ENCODE measurements around the gene ITGA6.
"Not testable (repeated sequence)": the region's sequence is repeated elsewhere in the genome, so short reads cannot be mapped to it uniquely, and the experiment has no call there.

The ITGA6 gene

GRCh38 chr2:172518995-172519394 is 91.6 kb downstream of the ITGA6 start:
- DNase-seq = no peak

DNA sequence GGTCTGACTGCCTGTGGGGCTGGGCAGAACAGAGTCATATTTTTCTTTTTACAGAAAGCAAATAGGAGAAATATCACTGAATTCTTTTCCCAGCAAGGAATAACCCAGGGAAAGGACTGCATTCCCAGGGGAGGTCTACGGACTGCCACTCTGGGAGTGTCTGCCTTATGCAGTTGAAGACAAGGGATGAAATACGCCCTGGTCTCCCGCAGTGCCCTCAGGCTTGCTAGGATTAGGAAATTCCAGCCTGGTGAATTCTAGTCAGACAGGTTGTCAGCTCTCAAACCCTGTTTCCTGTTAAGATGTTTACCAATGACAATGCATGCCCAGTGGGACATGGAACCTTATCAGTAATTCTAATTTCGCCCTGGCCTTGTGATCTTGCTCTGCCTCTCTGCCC is 98.2 kb downstream of the ITGA6 start:
- DNase-seq = no peak

- no peak for DNase-seq
Observed at GRCh38 chr2:172531309-172531708, 103.9 kb downstream of the ITGA6 start.

- DNase-seq = not testable (repeated sequence)
Observed at GRCh38 chr2:172532461-172532860, 105.1 kb downstream of the ITGA6 start.

GRCh38 chr2:172533687-172534086 is 106.3 kb downstream of the ITGA6 start:
- DNase-seq = no peak

DNA sequence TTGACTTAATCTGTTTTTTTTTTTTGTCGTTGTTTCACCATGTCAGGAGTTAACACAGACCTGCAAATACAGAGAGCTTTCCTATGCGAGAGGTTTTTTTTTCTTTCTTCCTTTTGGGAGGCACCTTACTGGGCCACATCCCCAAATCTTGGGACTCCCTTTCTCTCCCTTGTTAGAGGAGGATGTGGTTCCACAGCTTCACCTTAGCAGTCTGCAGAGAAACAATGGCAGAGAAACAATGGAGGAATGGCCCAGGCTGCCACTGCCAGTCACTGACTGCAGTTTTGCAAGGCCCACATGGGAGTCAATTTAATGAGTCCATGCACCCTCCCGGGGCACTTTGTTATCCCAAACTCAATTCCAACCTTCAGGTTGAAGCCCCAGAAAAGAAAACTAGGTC is 107.7 kb downstream of the ITGA6 start:
- DNase-seq = no peak

- not testable (repeated sequence) for DNase-seq
Observed at GRCh38 chr2:172537851-172538250, 110.5 kb downstream of the ITGA6 start.

- no peak for DNase-seq
Observed at GRCh38 chr2:172539767-172540166, 112.4 kb downstream of the ITGA6 start.

DNA sequence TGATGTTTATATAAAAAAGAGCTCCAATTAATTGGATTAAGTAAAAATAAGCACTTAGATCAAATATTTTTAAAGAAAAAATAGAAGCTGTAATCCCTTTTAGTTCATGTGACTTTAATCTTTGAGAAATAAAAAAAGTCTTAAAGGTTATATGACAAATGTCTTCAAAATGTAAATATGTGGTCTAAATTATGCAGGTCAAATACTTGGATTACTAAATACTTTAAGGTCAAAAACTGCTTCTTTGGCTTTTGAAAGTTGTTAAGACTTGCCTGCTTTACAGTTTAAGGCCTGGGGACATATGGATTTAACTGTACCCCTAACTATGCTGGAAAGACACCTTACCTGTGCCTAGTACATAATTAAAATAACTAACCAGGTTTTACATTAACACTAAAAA is 113.0 kb downstream of the ITGA6 start:
- no peak for DNase-seq

DNA sequence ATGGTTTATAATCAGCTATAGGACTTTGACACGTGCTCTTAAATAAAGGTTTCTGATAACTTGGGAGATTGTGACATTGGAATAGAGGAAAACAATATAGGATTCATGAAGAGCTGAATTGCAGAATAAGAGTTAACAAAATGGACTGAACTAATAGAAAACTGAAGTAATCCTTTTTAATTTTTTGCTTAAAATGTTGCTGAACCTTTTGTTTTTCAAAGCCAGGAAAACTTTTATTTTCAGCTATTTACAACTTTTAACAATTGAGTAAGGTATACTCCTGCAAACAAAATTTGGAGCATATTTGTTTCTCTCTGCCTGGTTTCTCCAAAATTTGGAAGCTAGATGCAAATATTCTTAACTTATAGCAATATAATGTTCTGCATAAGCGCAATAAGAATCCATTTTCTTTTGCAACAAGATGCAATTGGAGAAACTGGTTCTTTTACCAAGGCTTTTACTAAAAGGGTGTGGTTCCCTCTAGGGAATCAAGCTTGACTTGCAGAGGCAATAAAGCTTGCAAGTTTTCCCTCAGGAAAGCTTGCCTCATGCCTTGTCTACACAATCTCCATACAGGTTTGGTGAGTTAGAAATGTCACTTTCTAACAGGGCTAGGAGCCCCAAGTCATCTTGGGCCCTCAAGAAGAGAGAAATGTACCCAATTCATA is 118.2 kb downstream of the ITGA6 start:
- no peak for DNase-seq

GRCh38 chr2:172549131-172549530 is 121.7 kb downstream of the ITGA6 start:
- DNase-seq = no peak

DNA sequence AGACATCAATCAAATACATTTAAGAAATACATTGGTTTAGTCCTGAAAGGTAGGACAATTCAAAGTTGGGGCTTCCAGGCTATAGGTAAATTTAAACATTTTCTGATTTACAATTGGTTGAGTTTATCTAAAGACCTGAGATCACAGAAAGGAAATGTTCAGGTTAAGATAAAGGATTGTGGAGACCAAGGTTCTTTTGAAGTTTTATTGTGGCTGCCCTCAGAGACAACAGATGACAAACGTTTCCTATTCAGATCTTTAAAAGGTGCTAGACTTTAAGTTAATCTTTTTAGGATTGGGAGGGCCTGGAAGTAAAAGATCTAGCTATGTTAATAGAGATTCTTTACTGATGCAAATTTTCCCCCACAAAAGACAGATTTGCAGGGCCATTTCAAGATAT is 122.4 kb downstream of the ITGA6 start:
- DNase-seq = not testable (repeated sequence)

- DNase-seq = no peak
Observed at GRCh38 chr2:172550419-172550818, 123.0 kb downstream of the ITGA6 start.

- DNase-seq = no peak
Observed at GRCh38 chr2:172551271-172551670, 123.9 kb downstream of the ITGA6 start.

DNA sequence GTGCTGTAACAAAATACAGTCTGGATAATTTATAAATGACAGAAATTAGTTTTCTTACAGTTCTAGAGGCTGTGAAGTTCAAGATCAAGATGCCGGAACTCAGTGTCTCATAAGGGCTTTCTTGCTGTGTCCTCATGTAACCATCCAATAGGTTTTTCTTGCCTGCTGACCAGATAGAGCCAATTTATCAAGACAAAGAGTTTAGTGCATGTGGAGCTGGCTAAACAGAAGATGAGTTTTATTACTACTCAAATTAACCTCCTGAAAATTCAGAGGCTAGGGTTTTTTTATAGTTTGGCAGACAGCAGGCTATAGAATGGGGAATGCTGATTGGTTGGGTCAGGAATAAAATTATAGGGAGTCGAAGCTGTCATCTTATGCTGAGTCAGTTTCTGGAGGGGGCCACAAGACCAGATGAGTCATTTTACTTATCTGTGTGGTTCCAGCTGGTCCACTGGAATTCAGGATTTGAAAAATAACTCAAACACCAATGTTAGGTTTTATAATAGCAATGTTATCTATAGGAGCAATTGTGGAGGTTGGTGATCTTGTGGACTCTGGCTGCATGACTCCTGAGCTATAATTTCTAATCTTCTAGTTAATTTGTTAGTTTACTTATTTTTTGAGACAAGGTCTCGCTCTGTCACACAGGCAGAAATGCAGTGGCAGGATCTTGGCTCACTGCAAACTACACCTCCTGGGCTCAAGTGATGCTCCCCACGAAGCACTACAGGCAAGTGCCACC is 125.3 kb downstream of the ITGA6 start:
- DNase-seq = no peak

GRCh38 chr2:172554352-172555271 is 127.2 kb downstream of the ITGA6 start:
- DNase-seq = no peak

- no peak for DNase-seq
Observed at GRCh38 chr2:172555272-172555521, 127.8 kb downstream of the ITGA6 start.

Data from NCI-H2171 treated with DMSO at 0.1 percent for 48 hours (cell line).